Anterior cingulate cortex (tissue), 58 donors: ENCODE data around the gene EXTL1.

ENCODE experiments used
- DNase-seq, 58 donors: peaks; one replicate each; lab custom pipeline; 2025; lab: John Stamatoyannopoulos, UW

Gene EXTL1

DNA sequence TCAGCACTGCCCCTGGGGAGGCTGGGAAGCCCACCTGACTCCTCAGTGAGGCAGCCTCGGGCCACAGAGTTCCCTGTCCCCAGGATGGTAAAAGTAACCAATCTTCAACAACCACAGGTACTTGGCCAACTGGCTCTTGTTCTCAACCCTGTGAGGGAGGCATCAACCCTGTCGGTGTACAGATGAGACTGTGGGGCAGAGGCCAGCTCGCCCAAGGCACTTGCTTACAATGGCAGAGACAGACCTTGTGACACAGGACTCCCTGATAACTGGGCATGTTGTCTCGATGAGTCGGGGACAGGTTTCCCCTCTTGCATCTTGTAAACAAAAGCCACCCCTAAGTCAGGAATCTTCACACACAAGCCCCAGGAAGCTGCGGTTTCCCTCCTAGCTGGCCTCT, 16.3 kb downstream of the EXTL1 start:
- DNase-seq: no peak

DNA sequence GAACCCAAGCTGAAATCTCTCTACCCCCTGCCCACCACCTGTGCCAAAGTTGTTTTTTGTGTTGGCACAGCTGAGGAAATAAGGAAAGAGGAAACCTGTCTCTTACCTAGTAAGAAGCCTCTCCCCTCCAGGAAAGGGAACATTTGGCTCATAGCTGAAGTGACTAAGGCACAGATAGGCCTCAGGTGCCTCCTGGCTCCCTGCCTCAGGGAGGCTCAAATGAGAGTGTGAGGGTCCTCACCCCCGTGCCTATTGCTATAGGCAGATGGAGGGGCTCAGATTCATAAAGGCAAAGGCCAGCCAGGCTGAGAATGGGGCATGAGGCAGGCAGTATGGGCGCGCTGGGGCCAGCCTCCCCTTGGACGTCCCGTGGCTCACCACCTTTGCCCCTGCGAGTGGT, 16.9 kb downstream of the EXTL1 start:
- DNase-seq: no peak

DNA sequence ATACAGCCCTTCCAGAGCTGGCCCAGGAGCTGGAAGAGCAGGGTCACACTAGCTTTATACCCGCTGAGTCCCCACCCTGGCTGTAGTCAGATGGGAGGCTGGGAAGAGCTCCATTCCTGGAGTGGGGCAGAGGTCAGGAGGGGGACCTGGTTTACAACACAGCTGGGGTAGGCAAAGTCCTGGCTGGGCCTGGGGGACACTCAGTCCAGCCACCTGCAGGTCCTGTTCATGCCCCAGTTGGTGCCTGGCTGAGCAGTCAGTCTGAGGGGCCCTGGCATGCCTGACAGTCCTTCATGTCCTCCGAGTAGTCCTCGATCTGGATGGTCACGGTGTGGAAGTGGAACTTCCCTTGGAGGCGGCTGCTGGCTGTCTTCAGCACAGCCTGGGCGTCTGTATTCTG, 17.3 kb downstream of the EXTL1 start:
- DNase-seq: no peak

DNA sequence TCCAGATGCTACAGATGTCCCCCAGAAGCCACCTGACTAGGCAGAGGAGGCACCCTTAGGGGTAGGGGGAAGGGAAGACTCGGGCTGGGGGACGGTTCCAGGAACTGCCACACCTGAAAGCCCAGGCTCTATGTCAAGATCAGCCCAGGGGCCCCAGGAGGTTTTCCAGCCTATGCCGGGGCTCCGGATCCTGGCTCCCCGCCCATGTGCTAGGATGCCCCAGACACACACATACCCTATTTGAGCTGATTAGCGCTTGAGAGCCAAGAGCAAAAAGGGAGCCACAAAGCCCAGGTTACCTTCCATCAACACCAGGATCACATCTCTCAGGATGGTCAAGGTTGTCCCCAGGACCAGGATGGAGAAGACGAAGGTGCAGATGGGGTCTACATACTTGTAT, 19.8 kb downstream of the EXTL1 start:
- no peak for DNase-seq

DNA sequence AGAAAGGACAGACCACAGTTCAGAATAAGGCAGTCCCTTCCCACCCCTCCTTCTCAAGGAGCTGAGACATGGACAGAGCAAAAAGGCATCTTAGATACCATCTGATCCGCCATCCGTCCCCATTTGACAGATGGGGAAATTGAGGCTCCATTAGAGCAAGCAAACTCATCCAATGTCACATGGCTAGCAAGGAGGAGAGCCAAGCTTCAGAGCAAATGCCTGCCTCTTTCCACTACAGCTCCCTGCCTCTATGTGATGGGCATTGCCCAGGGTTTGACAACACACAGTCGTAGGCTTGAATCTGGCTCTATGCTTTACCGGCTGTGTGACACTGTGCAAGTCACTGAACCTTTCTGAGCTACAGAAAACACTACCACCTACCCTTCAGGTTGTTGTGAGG, 20.4 kb downstream of the EXTL1 start:
- no peak for DNase-seq

DNA sequence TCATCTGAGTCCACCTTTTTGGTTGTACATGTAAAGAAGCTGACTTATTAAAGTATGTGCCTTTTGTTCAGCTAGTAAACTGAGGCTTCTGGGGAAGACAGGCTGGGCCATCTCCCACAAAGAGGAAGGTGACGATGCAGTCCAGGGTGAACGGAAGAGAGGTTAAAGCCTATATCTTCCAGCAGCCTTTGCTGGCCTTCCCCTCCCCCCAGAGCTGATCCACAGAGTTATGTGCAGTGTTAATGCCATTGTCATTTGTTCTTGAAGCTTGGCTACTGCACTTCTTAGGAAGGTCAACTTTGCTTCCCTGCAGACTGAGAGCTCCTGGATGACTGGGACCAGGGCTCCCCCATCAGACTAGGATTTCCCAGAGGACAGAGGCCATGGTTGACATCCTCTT, 22.2 kb downstream of the EXTL1 start:
- no peak for DNase-seq

DNA sequence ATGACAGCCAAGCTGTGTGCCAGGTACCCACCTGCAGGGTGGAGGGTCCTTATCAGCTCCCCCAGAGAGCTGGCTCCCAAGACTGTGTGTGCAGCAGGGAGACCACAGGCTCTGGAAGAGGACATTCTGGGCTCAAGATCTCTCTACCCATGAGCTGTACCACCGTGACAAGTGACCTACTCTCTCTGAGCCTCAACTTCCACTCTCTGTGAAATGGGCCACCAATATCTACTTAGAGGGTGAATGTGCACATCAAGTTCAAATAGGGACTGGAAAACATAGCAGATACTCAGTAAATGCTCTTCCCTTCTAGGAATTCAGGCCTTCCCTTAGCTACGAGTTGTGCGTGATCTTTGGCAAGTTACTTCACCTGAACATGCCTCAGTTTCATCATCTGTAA, 22.8 kb downstream of the EXTL1 start:
- DNase-seq: no peak

DNA sequence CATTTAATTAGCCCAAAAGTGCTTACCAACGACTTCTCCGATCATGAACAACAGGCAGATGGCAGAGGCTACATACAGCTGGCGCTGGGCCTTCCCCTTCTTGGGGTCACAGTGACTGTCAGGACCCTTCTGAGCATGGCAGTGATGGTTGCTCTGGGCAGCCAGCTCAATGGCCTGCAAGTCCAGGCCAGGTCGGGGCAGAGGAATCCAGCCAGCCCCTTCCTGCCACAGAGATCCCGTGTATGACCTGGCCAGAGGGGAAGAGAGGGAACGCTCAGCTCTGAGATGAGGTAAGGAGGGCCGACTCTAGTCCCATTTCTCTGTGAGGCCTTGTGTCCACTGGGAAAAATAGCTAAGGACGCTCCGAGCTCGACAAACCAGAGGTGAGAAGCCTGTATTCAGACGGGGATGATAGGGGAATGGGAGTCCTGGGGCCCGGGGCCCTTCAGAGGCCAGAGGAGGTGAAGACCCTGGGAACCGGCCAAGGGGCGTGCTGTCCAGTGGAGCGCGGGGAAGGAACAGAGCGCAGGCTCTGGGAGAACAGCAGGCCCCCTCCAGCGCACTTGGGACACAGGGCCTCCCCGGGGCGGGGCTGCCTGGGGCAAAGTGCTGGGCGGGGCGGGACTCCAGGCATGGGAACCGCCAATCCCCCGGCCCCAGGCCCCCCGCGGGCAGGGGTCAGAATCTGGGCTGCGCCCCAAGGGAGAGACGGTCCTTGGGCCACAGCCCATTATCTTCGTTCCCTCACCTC, 23.6 kb downstream of the EXTL1 start:
- DNase-seq: no peak

DNA sequence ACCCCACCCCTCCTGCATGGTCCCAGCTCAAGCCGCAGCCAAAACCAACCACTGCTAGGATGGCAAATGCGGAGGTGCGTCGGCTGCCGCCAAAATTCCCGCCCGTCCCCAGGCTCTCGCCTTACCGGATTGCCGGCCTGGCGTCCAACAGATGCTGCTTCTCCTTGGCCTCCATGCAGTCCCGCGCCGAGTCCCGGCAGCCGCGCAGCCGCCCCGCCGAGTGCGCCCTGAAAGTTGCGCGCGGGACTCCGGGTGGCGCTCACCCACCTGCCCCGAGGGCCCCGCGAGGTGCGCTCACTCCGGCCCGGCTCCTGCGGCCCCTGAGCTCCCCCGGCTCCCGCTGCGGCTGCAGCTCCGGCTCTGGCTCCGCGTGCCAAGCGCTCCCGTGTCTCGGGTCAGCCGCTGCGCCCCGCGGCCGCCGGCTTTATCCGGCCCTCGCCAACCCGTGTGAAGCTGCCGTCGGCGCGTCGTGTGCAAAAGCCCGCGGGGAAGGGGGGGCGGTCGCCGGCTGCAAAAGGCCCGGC, 24.2 kb downstream of the EXTL1 start, which contains the start of gene SLC30A2:
Gene SLC30A2 (minus strand): TSS at position 397 of the 524 bp plus-strand sequence. CDS start 222 bp downstream, at position 175.
- DNase-seq: no peak

DNA sequence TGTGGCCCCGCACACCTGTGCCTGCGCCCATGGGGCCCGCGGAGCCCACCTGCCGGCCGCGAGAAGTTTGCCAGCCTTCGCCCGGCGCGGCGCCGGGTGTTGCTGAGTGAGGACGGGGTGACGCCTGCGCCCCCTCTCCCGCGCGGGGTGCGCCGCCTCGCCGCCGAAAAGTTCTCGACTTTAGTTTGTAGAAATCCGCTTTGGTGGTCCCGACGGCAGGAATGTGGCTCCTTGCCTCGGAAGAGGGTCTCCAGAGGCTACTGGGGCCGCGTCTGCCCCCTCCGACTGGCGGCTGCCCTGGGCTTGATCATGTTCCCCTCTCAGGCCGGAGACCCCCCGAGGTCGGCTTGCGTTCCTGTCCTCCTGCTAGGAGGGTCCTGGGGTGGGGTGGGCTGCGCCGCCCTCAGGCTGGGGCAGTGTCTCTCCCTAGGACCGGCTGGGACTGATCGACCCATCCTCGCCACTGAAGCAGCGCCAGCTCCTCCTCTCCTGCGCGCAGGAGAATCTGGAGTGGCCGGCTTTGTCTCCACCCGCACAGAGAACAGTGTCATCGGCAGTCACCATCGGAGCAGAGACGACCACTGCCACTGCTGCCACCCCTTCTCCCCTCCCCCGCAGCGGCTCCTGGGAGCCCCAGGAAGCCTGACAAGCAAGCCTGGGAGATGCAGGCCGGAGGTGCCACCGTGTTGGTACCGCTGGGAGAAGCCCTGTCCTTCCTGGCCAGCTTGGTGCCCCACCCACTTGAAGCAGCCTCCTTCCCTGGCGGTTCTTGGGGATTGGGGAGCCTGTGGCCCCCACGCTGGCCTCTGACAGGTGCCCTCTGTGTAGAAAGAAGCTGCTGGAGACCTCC, 24.9 kb downstream of the EXTL1 start:
- DNase-seq: no peak

DNA sequence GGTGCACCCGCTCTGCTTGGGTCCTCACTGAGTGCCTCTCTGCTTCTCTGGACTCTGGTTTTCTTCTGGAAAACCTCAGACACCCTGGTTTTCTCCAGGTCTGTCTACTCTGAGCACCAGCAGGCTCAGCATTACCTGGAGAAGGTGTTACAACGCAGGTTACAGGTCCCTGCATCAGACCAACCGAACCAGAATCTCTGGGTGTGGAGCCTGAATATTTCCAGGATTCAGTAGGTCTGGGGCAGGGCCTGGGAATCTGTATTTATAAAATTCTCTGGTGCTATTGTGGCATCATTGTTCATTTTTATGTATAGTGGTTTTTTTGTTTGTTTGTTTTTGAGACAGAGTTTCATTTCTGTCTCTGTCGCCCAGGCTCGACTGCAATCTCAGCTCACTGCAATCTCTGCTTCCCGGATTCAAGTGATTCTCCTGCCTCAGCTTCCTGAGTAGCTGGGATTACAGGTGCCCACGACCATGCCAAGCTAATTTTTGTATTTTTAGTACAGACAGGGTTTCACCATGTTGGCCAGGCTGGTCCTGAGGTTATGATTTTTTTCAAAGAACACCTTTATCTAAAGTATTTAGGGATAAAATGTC, 25.8 kb downstream of the EXTL1 start:
- DNase-seq: no peak

DNA sequence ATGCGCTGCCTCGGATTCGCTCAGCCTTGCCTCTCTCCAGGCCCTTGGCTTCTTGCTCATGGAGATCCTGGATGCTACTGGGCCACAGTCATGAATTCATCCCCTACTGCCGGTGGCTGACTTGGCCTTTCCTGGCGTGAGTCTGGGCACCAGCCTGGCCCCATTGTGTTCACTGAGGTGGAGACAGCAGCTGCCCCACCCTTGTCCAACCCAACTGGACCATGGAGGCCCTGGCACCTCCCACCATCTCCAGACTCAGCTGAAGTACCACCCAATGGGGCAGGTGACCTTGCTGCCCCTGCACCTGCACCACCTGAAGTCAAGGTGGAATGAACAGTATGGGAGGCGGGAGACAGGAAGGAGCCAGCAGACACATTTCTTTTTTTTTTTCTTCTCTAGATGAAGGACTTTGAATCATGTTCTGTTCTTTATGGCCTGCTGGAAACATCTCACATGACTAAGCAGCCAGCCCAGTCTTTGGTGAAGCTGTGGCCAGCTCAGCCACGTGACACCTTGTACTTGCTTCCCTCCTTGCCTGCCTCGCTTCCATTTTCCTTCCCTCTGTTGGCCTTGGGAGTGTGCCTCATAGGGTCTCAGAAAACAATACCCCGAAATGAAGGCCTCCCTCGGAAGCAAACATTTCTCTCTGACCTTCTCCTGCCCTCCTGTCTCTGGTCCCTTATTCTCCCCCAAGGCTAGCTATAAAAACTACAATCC, 28.1 kb downstream of the EXTL1 start:
- DNase-seq: no peak

DNA sequence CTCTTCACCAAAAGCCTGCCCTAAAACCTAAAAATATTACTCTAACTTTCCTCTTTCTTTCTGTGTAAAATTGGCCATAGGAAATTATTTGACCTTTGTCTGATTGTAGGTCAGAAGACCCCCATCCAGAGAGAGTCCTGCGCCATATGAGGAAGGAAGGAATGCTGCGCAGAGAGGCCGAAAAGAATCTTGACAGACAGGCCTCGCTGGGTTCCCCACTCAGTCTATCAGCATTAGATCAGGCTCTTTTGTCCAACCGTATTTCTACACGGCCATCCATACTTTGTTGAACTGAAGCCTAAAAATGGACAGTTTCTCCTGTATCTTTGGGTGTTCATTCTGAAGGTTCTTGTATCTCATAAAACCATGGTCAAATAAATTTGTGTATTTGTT, 28.7 kb downstream of the EXTL1 start:
- no peak for DNase-seq

DNA sequence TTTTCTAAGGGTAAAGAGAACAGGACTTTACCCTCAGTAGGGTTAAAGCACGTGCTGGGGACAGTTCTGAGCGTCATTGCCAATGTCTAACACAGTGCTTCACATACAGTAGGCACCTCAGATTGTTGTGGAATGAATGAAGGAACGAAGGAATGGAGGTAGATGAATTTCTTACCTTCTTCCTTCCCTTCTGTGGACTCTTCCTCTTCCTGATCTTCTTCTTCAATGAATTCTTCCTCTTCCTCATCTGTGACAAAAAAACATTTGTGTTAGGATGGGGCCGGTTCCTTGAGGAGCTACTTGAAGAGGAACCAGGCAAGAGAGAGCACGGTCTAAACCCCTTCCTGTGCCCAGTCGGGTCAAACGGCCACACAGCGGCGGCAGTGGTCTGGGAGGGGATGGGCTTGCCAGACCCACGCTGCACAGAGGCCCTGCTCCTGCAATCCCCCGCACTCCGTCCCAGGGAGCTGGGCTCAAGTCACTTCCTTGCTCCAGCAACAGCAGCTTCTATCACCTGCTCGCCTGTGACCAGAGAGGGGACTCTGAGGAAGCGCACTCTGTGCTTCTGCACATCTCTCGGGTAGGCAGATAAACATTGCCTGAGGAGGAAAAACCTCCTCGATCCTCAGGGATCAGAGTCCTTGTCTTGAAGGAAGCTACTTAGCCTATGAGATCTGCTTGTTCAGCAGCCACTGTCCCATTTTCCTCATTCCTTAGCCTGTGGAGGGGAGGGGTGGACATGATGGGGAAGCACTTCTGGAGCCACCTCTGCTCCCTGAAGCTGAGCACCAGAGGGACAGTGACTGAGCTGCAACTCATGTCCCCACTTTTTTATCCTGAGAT, 32.4 kb downstream of the EXTL1 start:
- no peak for DNase-seq

DNA sequence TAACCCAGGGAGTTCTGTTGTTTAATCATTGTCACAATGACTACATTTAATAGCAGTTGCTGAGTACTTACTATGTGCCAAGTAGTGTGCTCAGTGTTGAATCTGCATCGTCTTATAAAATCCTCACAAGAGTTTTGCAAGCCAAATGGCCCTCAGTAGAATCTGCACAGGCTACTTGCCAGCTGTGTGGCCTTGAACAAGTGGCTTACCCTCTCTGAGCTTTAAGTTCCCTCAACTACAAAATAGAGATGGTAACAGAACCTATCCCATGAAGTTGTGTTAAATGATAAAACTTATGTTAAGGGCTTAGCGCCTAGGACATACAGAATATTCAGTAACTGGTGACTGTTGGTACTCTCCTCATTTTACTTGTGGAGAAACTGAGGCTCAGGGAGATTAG, 33.5 kb downstream of the EXTL1 start:
- DNase-seq: no peak

DNA sequence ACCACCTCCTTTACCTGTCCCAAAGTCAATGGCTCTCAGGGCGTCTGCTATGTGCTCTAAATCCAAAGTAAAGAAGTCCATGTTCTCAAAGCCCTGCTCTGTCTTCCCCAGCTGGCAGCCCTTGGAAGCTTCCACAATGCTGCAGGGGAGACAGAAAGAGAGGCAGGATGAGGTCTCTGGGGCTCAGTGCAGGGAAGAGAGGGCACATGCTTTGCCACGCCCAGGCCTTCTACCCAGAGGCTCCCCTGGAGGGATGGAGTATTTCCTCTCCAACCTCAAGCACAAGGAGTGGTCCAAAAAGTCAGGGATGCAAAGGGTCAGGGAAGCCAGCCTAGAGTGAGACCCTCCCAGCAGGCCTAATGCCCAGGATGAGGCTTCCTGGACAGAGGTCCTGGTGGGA, 35.6 kb downstream of the EXTL1 start:
- DNase-seq: no peak

DNA sequence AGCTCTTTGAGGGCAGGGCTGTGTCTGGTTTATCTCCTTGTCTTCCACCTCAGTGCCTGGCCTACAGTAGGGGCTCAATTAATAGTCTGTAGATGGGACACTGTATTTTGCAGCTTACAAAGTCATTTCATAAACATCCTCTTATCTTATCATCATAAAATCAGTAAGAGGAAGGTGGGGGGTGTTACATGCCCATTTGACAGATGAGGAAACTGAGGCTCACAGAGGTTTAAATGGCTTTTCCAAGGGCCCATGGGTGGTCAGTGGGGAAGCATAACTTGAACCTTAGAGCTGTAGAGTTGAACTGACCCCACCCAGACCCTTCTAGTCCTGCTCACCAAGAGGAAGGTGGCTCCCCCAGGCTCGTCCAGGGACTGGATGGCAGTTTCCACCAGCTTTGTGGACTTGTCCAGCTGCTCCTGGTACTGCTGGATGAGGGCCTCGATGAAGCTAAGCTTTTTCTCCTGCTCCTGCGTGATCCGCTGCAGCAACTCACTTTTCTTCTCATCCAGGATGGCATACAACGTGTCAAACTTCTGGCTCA, 36.5 kb downstream of the EXTL1 start:
- no peak for DNase-seq

DNA sequence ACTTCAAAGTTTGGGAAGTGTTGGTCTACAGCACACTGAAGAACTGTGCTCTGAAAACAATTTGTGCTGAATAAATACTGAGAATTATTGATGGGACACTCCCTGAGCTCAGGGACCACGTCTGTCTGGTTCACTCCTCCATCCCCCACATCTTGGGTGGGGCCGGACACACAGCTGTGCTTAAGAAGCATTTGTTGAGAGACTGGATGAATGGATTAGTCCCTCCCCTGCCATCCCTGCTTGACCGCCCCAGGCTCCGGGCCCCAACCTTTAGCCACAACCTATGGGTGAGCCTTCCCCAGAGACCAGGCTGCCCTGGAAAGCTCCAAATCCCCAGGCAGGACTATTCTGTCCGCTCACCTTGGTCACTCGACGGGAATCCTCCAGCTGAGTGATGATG, 38.3 kb downstream of the EXTL1 start:
- DNase-seq: no peak

DNA sequence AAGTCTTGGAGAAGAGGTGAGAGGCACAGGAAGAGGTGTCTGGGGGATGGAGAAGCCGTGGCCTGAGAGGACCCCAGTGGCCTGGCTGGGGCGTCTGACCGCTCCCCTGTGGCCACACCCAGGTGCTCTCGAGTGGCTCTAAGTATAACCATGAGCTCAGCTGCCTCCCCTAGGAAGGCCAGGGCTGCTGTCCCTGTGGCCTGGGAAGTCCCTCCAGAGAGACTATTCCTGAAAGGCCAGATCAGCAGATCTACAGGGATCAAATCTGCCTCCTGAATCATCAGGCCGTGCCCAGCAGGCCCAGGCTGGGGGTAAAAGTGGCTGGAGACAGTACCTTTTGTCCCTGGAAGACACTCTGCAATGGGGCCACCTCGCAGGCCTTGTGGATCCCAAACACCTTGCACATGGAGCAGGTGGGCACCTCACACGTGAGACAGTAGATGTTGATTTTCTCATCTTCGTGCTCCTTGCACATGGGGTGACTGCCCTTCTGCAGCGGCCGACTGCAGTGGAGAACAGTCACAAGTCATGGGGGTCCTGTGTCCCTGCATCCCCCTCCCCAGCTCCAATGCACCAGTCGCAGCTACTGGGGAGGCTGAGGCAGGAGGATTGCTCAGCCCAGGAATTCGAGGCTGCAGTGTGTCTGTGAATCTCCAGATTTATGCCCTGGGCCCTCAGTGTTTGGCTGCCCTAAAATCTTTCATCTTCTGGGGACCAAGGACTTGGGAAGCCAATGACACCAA, 39.4 kb downstream of the EXTL1 start:
- no peak for DNase-seq
